GM20431 (cell line): ENCODE measurements around the gene GSTM2.
"Not testable (repeated sequence)": the region's sequence is repeated elsewhere in the genome, so short reads cannot be mapped to it uniquely, and the experiment has no call there.

Experiments used
- in situ Hi-C: fragments of 300-500 bp; cut with MseI, MboI; formaldehyde crosslinking; loops from one replicate; pipeline ENCODE4 v1.15.0; 2020; ENCODE audit warnings: low sequenced_read_pairs; ENCODE audit not compliant: unreplicated experiment

Gene GSTM2

DNA sequence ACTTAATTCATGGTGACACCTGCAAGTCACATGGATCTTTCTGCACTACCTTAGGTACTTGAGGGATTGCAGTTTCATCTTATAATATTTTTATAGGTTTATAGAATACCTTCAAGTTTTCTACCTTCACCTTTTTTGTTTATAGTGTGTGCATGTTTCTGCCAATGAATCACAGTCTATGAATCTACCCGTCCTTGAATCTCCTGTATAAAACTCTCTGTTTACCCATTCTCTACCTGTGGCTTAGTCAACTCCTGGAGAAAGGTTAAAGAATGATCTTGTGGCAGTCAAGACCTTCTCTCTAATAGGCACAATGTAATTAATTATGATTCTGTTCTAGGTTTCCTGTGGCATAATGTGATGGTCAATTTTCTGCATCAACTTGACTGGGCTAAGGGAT lies 3.2 kb upstream of the GSTM2 start:
- in situ Hi-C loops, result loop anchor here (25.0 kb wide), 1 partner anchor 98 kb away; the partner anchor contains the start of gene EPS8L3

DNA sequence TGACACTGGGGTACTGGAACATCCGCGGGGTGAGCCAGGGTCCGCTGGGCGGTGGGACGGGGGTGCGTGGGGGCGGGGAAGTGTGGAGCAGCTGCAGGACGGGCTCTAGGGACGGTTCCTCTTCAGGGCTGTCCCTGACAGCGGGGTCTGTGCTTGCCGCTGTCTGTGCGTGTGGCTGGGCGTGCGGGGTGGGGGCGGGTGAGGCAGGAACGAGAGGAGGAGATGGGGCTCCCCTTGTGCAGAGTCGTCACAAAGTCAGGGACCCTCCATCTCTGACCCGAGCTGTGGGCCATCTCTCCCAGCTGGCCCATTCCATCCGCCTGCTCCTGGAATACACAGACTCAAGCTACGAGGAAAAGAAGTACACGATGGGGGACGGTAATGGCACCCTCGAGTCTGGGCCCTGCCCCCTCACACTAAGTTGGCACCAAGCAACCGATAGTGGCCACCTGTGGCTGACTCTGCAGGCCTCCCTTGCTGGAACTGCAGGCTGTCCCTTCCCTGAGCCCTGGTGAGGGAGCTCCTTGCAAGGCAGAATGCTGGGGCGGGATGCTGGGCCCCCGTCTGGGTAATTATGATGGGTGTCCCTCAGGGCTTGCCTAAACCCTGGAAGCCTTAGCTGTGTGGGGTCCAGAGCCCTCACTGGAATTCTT lies 392 bp downstream of the GSTM2 start:
- in situ Hi-C loops, result loop anchor here (25.0 kb wide), 1 partner anchor 94 kb away; the partner anchor contains the start of gene EPS8L3

DNA sequence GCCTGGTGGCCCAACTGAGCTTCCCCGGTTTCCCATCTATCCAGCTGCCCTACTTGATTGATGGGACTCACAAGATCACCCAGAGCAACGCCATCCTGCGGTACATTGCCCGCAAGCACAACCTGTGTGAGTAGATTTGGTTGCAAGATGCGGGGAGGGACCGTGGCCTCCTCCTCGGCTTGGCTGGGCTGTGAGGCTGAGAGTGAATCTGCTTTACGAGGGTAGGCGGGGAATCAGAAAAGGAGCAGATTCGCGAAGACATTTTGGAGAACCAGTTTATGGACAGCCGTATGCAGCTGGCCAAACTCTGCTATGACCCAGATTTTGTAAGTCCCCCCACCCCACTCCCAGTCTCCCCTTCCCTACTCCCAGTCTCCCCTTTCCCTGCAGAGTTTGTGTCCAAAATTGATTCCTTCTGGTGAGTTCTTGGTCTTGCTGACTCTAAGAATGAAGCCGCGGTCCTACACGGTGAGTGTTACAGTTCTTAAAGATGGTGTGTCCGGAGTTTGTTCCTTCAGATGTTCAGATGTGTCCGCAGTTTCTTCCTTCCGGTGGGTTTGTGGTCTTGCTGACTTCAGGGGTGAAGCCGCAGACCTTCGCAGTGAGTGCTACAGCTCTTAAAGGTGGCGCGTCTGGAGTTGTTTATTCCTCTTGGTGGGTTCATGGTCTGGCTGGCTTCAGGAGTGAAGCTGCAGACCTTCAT lies 1.5 kb downstream of the GSTM2 start:
- in situ Hi-C loops, result loop anchor here (25.0 kb wide), 1 partner anchor 93 kb away; the partner anchor contains the start of gene EPS8L3

DNA sequence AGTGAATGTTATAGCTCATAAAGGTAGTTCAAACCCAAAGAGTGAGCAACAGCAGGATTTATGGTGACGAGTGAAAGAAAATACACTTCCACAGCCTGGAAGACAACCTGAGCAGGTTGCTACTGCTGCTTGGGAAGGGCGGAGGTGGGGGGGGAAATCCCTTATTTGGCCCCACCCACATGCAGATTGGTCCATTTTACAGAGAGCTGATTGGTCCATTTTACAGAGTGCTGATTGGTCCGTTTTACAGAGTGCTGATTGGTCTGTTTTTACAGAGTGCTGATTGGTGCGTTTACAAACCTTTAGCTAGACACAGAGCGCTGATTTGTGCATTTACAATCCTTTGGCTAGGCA lies 2.1 kb downstream of the GSTM2 start:
- in situ Hi-C loops, result loop anchor here (25.0 kb wide), 1 partner anchor 92 kb away; the partner anchor contains the start of gene EPS8L3

DNA sequence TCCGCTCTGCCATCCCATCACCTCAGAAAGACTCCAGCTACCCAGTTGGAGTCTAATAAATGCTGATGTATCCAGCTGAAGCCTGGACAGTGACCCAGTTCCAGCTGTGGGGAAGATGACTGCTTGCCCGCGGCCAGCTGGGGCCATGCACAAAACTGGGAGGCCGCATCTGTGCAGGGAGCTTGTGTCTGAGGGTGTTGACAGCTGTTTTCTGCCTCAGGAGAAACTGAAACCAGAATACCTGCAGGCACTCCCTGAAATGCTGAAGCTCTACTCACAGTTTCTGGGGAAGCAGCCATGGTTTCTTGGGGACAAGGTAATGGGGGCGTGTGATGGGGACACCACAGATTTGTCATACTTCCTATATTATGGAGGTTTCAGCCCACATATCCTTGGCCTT lies 3.2 kb downstream of the GSTM2 start:
- in situ Hi-C loops, result loop anchor here (25.0 kb wide), 1 partner anchor 91 kb away; the partner anchor contains the start of gene EPS8L3

DNA sequence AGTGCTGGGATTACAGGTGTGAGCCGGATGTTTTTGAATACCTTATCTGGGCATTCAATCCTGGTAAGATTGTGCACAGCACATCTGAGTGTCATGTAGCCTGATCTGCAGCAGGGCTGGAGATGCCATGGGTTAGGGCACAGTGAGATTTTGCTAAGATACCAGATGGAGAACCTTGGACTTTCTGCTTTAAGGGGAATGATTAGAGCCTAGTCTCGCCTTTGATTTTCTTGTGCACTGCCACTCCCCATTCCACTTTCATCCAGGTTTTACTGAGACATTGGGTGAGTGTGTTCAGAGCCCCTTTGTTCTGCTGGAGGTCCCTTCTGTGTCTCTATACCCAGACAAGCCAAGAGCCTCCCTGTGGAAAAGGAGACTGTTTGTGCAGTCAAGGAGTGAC lies 6.0 kb downstream of the GSTM2 start:
- in situ Hi-C loops, result loop anchor here (25.0 kb wide), 1 partner anchor 88 kb away; the partner anchor contains the start of gene EPS8L3

DNA sequence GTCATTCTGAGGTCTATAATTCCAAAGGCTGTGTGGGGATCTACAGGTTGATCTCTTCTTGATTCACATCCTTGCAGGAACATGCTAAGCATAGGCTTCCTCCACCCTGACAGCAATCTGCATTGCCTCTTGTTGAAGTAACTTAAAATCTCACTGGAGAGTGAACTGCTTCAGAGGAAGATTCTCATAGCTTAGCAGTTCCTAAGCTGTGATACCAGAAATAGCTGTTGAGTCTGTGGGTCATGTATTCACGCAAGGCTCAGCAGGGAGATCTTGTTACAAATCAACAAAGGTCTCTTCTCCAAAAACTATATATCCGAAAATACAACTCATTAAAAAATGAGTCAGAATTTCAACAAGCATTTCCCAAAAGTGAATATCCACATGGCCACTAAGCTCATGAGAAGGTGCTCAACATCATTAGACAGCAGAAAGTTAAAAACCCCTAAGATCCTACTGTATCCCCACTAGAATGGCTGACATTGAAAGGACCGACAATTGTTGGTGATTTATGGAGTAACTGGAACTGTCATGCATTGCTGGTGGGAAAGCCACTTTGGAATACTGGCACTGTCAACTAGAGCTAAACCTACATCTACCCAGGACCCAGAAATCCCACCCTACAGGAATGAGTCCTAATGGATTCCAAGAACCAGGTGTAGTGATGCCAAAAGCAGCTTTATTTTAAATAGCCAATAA lies 9.0 kb downstream of the GSTM2 start:
- in situ Hi-C loops, result not testable (repeated sequence)

DNA sequence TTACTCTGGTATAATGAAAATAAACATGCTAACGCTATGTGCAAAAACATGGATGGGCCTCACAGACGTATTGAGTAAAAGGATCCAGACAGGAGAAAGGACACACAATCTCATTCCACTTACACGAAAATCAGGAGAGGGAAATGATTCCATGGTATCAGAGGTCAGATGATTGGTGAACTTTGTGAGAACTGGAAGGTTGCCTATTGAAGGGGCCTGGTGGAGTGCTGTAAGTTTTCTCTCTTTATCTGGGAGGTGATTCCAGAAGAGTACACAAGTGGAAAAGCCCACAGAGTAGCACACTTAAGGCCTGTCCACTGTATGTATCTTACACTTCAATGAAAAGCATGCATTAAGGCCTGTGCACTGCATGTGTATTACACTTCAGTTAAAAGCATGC lies 9.6 kb downstream of the GSTM2 start:
- in situ Hi-C loops, result no loop called here

DNA sequence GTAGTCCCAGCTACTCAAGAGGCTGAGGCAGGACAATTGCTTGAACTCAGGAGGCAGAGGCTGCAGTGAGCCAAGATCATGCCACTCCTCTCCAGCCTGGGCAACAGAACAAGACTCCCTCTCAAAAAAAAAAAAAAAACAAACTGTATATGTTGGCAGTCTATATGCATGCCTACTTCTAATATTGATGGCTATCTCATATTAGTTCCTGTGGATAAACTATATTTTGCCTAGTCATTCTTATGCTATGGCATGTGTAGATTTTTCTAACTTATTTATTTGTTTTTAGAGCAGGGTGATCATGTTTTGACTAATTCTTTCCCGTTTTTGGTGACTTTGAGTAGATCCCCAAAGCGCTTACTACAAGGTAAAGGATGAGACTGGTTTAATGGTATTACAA lies 10.8 kb downstream of the GSTM2 start:
- in situ Hi-C loops, result not testable (repeated sequence)

DNA sequence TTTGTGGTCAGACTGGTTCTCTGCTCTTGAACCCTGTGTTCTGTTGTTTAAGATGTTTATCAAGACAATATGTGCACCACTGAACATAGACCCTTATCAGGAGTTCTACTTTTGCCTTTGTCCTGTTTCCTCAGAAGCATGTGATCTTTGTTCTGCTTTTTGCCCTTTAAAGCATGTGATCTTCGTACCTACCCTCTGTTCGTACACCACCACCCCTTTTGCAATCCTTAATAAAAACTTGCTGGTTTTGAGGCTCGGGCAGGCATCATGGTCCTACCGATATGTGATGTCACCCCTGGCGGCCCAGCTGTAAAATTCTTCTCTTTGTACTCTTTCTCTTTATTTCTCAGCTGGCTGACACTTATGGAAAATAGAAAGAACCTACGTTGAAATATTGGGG lies 16.9 kb downstream of the GSTM2 start:
- in situ Hi-C loops, result not testable (repeated sequence)

DNA sequence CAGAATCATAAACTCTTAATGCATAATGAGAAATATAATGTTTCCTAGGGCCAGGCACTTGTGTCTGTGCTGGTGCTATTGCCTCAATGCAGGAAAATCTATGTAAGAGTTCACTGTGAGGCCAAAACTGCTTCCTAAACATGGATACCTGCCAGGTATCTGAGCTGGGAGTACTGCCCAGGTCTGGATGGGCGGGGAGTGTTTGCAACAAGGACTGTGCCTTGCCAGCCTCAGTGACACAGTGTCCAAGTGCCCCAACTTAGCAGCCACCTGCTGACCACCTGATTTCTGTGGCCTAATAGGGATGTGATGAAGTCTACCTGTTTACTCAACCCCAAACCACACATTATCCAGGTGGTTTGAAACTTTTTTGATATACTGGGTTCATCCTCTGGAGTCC lies 17.5 kb downstream of the GSTM2 start:
- in situ Hi-C loops, result not testable (repeated sequence)

DNA sequence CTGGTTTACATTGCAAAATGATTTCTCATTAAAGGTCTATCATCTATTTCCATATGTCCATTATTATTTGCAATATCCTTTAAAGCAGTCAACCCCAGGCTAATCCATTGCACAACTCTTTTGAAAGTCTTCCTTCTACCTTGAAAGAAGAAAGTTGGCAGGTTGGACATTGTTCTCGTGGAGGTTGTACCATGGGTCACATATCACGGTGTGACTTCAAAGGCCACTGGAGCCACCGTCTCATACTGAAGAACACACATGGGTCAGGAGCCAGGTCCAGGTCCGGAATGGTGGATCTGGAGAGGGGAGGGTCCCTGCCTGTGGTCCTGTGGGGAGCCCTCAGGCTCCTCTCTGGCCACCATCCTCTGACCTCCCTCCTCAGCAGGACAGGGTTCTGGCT lies 18.0 kb downstream of the GSTM2 start:
- in situ Hi-C loops, result not testable (repeated sequence)

DNA sequence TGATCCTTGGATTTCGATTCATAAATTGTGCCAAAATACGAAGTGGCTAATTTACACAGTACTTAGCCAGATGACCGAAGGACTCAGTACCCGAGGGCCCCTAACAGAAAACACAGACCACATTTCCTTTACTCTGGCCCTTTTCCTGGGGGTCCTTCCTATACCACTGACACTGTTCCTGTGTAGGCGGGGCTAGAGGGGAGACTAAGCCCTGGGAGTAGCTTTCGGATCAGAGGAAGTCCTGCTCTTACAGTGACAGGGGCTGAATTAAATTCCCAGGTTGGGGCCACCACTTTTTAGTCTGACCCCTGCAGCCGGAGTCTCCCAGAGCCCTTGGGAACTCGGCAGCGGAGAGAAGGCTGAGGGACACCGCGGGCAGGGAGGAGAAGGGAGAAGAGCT lies 19.3 kb downstream of the GSTM2 start:
- in situ Hi-C loops, result not testable (repeated sequence)

DNA sequence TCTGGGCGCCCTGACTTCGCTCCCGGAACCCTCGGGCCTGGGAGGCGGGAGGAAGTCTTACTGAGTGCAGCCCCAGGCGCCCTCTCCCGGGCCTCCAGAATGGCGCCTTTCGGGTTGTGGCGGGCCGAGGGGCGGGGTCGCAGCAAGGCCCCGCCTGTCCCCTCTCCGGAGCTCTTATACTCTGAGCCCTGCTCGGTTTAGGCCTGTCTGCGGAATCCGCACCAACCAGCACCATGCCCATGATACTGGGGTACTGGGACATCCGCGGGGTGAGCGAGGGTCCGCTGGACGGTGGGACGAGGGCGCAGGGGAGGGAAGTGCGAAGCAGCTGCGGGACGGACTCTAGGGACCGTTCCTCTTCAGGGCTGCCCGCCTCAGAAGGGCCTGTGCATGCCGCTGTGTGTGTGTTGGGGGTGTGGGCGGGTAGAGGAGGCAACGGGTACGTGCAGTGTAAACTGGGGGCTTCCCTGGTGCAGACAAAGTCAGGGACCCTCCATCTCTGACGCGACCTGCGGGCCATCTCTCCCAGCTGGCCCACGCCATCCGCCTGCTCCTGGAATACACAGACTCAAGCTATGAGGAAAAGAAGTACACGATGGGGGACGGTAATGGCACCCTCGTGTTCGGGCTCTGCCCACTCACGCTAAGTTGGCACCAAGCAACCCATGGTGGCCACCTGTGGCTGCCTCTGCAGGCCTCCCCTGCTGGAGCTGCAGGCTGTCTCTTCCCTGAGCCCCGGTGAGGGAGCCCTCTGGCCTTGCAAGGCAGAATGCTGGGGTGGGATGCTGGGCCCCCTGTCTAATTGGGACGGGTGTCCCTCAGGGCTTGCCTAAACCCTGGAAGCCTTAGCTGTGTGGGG lies 20.0 kb downstream of the GSTM2 start, which contains the start of gene GSTM1:
Gene GSTM1, plus strand, starts transcription at position 177 of the 859 bp plus-strand sequence. Its CDS starts 57 bp downstream, at position 234.
- in situ Hi-C loops, result no loop called here

DNA sequence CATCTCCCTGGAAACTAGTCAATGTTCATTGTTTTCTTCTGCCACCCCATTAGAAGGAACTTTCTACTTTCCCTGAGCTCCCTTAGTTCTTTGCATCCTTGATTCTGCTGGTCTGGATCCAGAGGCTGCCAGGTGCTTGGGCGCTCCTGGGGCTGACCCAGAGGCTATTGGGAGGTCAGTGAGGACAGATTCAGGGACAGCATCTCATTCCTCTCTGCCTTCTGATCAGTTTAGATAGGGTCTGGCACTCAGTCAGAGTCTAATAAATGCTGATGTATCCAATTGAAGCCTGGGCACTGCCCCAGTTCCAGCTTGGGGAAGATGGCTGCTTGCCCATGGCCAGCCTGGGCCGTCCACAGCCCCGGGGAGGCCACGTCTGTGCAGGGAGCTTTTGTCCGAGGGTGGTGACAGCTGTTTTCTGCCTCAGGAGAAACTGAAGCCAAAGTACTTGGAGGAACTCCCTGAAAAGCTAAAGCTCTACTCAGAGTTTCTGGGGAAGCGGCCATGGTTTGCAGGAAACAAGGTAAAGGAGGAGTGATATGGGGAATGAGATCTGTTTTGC lies 22.1 kb downstream of the GSTM2 start:
- in situ Hi-C loops, result no loop called here

DNA sequence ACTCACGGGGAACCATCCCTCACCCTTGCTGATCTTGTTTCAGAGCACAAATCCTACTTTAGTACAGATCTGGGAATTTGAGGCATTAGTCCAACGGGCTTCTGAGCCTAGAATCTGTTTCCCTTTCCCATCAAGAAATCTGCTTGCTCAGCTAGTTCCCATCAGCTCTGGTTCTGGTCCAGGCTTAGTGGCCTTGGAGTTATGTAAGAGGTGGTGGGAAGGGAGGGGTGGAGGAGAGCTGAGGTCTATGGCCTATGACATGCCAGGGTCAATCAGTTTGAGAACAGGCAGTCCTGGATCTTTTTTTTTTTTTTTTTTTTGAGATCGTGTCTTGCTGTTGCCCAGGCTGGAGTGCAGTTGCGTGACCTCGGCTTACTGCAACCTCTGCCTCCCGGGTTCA lies 23.9 kb downstream of the GSTM2 start:
- in situ Hi-C loops, result no loop called here

DNA sequence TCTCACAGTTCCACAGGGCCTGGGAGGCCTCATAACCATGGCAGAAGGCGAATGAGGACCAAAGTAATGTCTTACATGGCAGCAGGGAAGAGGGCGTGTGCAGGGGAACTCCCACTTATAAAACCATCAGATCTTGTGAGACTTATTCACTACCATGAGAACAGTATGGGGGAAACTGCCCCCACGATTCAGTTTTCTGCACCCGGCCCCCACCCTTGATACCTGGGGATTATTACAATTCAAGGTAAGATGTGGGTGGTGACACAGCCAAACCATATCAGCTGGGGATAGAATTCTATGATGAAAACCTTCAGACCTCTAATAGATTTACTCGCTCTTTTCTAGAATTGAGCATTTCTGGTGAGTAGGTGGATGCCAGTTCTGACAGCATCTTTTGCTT lies 26.5 kb downstream of the GSTM2 start:
- in situ Hi-C loops, result not testable (repeated sequence)

DNA sequence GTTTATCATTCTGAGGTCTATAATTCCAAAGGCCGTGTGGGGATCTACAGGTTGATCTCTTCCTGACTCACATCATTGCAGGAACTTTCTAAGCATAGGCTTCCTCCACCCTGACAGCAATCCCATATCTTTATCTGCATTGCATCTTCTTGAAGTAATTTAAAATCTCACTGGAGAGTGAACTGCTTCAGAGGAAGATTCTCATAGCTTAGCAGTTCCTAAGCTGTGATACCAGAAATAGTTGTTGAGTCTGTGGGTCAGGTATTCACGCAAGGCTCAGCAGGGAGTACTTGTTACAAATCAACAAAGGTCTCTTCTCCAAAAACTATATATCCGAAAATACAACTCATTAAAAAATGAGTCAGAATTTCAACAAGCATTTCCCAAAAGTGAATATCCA lies 27.3 kb downstream of the GSTM2 start:
- in situ Hi-C loops, result not testable (repeated sequence)

DNA sequence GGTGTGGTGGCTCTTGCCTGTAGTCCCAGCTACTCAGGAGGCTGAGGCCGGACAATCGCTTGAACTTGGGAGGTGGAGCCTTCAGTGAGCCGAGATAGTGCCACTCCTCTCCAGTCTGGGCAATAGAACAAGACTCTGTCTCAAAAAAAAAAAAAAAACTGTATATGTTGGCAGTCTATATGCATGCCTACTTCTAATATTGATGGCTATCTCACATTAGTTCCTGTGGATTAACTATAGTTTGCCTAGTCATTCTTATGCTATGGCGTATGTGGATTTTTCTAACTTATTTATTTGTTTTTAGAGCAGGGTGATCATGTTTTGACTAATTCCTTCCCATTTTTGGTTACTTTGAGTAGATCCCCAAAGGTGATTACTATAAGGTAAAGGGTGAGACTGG lies 29.2 kb downstream of the GSTM2 start:
- in situ Hi-C loops, result no loop called here

DNA sequence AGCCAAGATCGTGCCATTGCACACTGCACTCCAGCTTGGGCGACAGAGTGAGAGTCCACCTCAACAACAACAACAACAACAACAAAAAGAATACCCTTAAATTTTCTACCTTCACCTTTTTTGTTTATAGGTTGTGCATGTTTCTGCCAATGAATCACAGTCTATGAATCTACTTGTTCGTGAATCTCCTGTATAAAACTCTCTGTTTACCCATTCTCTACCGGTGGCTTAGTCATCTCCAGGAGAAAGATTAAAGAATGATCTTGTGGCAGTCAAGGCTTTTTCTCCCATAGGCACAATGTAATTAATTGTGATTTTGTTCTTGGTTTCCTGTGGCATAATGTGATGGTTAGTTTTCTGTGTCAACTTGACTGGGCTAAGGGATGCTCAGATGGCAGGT lies 30.0 kb downstream of the GSTM2 start:
- in situ Hi-C loops, result not testable (repeated sequence)
